ENCODE measurements around the gene SLC25A21. TPM values are rescaled to one million over a fixed set of nuclear protein-coding genes. Genes with fewer than 3 reads are reported as not detected.

SLC25A21 gene
- total RNA-seq, 1 experiment from 2014 or later = 7.1 TPM

DNA sequence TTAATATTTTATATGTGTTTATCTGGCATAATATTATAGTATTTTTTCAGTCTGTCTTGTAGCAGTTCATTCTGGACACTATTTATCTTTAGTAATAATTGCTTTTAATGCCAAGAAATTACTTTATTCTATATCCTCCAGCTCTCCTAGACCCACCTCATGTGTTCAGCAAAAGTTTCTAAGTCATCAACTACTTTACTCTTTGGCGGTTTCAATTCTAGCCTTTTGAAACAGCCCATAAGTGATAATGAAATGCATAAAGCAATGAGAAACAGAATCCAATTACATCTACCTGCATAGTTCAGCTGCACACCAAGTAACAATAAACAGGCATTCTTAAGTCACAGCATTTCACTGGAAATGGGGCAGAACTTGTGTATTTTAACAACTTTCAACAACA is 225.5 kb downstream of the SLC25A21 start:
- Mint-ChIP-seq H3K4me3 (no peak overlapping the region), H3K4me1 (peaks cover 5 to 6% of the 10 kb centered on the region in 2 experiments), H3K27me3 (ENCODE audit: low read depth) (peaks cover 2% of the 10 kb centered on the region), H3K27ac (no peak overlapping the region), H3K9me3 (no peaks in the 10 kb centered on the region), H3K36me3 (ENCODE audit: insufficient read depth in 1 of 3, low read depth in 3 of 3) (no peaks in the 10 kb centered on the region)
- Histone ChIP-seq H2BK5ac (ENCODE audit: insufficient read length, low read length) (no peak overlapping the region), H4K5ac (ENCODE audit: insufficient read length, low read depth, low read length) (no peak overlapping the region), H4K8ac (replicated peaks; ENCODE audit: insufficient read length, low read depth, low read length) (no peak overlapping the region), H3K4me2 (ENCODE audit: insufficient read depth, insufficient read length, low read length) (no peak overlapping the region), H3K56ac (ENCODE audit: insufficient read length, low read depth, low read length) (no peak overlapping the region), H2AK5ac (ENCODE audit: insufficient read length, low read length) (no peak overlapping the region), H3K9me3 (ENCODE audit: control insufficient read depth, low read depth, low read length) (no peaks in the 10 kb centered on the region), H2BK20ac (ENCODE audit: low read depth, low read length, poor library complexity, severe bottlenecking) (no peak overlapping the region), H3K18ac (ENCODE audit: insufficient read length, low read depth, low read length) (no peak overlapping the region), H3K27ac (ENCODE audit: insufficient read length, low read depth, low read length) (no peak overlapping the region), H3K23ac (ENCODE audit: insufficient read length, low read depth, low read length) (no peak overlapping the region), H2BK120ac (ENCODE audit: low read depth, low read length, poor library complexity, severe bottlenecking) (no peak overlapping the region), H3K79me1 (ENCODE audit: insufficient read depth, low read depth, low read length, poor library complexity, severe bottlenecking) (no peaks in the 10 kb centered on the region), H2BK12ac (ENCODE audit: insufficient read length, low read depth, low read length) (no peak overlapping the region), H3K23me2 (ENCODE audit: insufficient read length, low read depth, low read length, poor library complexity, severe bottlenecking) (no peaks in the 10 kb centered on the region), H3T11ph (ENCODE audit: low read length) (no peak overlapping the region), H4K91ac (ENCODE audit: insufficient read length, low read depth, low read length) (no peak overlapping the region), H2AFZ (ENCODE audit: low read length) (no peak overlapping the region), H3K4me1 (ENCODE audit: insufficient read depth, low read length) (peaks cover 3% of the 10 kb centered on the region; the same call in 1 of the 2 replicates), H2BK15ac (ENCODE audit: low read depth, low read length) (no peak overlapping the region), H3K27me3 (ENCODE audit: insufficient read depth, low read length) (no peaks in the 10 kb centered on the region), H3K4ac (ENCODE audit: low read depth, low read length) (no peak overlapping the region), H3K14ac (ENCODE audit: insufficient read depth, low read length) (no peak overlapping the region), H3K79me2 (ENCODE audit: insufficient read depth, low read length) (no peaks in the 10 kb centered on the region), H4K20me1 (ENCODE audit: control insufficient read depth, insufficient read depth, insufficient read length) (no peaks in the 10 kb centered on the region), H3K9ac (ENCODE audit: extremely low read depth, insufficient read length, low read length) (no peak overlapping the region)
- DNase-seq = no peak
- no CpG with 5 or more reads among the region's 1 CpG for WGBS (ENCODE audit: extremely low coverage, insufficient read length, low lambda C conversion rate)
- TF ChIP-seq, protein P1, sequence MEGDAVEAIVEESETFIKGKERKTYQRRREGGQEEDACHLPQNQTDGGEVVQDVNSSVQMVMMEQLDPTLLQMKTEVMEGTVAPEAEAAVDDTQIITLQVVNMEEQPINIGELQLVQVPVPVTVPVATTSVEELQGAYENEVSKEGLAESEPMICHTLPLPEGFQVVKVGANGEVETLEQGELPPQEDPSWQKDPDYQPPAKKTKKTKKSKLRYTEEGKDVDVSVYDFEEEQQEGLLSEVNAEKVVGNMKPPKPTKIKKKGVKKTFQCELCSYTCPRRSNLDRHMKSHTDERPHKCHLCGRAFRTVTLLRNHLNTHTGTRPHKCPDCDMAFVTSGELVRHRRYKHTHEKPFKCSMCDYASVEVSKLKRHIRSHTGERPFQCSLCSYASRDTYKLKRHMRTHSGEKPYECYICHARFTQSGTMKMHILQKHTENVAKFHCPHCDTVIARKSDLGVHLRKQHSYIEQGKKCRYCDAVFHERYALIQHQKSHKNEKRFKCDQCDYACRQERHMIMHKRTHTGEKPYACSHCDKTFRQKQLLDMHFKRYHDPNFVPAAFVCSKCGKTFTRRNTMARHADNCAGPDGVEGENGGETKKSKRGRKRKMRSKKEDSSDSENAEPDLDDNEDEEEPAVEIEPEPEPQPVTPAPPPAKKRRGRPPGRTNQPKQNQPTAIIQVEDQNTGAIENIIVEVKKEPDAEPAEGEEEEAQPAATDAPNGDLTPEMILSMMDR (conservative IDR thresholded peaks at IDR 0.05) = no peak

Measured in H9 (cell line).